Inferior parietal cortex (tissue), 1 donor: ENCODE data around the gene WDFY4.

Experiments used
- DNase-seq: peaks from one replicate; pipeline ENCODE4 v3.0.0-alpha.2; 2016; ENCODE audit errors: extremely low spot score

Gene WDFY4

DNA sequence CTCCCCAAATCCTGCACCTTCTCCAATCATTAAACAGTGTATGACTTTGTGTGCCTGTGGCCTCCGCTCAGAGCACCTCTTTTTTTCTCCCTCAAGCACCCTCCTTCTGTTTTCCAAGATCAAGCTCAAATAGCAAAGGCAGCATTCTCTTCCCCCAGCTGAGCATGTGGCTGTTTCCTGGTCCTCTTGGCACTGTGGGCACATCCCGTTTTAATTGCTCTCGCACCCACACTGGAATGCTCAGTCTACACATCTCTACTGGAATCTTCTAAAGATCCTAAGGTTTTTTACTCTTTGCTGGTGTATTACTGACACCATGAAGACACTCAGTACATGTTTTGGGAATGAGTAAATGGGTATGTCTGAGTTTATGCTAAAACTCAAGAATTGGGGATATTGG is 107.4 kb downstream of the WDFY4 start:
- peak; percentile 20 for DNase-seq

DNA sequence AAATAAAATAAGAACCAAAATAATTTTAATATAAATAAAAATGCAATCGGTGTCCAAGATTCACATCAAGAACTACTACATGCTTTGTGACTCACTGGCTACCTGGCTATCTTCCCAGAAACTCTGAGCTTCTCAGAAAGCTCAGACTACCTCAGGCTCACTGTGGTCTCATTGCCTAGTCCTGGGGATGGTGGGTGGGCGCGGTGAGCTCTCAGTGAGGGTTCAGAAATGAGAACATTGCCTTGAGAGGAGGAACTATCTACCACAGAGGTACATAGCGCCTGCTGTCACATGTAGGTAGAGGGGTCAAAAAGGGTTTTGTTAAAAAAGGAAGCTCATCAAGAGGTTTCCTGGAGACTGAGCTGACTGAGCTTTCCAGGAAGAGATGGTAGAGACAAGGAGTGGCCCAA is 108.0 kb downstream of the WDFY4 start:
- peak; percentile 27 for DNase-seq

DNA sequence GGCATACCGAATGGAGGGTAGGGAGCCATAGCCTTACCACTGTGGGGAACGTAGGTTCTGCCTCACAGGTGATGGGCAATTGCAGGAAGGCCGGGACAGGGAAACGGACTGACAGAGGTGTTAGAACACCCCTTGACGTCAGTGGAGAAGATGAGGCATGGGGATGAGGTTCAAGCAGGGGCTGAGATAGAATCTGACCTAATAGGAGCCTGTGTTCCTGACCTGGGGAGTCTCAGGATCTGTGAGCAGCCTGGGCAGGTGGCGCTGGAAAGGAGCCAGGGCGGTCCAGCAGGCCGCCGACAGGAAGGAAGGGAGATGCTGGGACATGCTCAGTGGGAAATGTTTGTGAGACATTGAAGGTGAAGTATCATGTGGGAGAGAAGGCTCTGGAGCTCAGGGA is 109.4 kb downstream of the WDFY4 start:
- DNase-seq: no peak

DNA sequence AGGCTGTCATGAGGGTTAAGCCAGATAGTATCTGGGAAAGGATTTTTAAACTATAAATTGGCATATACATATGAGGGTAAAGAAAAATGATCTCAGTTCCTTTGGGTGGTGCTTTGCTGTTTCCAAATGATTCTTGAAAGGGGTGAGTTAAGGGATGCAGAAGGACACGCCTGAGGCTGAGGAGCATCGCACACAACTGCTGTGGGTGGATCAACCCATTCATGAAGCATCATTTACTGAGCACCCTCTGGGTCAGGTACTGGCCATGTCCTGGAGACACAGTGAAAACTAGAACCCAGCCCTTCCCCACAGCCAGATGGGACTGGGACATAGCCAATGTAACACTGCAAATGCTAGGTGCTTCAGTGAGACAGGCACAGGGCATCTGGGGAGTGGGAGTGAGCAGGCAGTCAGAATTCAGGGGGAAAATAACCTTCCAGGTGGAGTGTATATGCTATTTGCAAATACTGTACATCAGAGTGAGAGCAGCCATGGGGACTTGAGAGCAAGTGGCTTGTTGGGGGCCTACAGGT is 112.1 kb downstream of the WDFY4 start:
- DNase-seq: no peak

DNA sequence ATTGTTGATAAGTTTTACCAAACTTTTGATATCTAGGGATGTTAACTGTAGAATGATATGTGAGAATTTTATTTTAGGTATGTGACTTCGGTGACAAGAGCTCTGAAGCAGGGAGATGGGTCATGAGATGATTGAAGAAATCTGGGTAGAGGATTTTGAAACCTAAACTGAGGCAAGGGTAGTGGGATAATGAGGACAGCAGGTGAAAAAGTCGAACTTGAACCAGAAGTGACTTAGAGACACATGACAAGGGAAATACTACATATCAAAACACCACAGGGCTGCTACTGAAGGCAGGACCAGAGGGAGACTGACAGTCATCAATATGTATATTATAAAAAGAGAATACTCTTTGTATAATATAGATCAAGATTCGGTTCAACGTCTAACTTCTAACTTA is 113.2 kb downstream of the WDFY4 start:
- no peak for DNase-seq

DNA sequence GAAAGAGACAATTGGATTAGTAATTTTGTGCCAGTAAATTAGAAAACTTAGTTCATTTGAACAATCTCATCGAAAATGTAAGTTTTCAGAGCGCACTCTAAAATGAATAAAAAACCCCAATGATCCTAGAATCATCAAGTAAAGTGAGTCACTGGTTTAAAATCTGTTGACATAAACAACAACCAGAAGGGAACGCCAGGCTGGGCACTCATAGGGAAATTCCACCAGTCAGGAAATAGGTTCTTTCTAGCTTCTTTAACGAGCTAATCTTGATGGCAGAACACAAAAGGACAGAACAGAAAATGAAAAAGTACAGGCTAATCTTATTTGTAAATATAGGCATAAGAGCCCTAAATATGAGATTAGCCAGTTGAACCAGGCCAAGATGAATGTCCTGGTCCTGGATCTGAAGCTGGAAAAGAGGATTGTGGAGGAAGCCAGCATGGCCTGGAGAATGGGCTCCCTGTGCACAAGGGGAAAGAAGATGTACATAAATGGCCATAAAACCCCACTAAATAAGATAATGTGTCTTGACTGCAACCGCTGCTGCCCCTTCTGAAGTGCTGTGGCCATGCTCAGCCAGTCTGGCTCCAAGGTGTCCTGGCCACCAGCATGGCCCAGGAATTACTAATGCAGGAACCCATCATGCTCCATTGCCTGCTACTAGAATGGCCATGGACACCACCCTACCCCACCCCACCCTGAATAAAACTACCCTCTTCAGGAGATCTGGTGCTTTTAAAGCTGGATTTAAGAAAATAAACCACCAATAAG is 114.0 kb downstream of the WDFY4 start:
- no peak for DNase-seq

DNA sequence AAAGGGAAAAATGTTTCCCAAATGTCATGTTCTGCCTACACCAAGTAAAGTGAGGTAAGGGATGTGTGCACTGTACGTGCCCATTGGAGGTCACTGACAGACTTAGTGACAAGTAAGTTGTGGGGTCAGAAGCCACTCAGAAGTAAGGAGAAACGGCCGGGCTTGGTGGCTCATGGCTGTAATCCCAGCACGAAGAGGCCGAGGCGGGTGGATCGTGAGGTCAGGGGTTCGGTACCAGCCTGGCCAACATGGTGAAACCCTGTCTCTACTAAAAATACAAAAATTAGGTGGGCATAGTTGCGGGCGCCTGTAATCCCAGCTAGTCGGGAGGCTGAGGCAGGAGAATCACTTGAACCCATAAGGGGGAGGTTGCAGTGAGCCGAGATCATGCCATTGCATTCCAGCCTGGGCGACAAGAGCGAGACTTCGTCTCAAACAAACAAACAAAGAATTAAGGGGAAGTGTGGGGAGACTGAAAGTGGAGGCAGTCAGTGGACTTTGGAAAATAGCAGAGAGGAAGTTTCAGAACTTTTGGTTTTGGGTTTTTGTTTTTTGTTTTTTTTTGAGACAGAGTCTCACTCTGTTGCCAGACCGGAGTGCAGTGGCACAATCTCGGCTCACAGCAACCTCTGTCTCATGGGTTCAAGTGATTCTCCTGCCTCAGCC is 114.8 kb downstream of the WDFY4 start:
- DNase-seq: no peak

DNA sequence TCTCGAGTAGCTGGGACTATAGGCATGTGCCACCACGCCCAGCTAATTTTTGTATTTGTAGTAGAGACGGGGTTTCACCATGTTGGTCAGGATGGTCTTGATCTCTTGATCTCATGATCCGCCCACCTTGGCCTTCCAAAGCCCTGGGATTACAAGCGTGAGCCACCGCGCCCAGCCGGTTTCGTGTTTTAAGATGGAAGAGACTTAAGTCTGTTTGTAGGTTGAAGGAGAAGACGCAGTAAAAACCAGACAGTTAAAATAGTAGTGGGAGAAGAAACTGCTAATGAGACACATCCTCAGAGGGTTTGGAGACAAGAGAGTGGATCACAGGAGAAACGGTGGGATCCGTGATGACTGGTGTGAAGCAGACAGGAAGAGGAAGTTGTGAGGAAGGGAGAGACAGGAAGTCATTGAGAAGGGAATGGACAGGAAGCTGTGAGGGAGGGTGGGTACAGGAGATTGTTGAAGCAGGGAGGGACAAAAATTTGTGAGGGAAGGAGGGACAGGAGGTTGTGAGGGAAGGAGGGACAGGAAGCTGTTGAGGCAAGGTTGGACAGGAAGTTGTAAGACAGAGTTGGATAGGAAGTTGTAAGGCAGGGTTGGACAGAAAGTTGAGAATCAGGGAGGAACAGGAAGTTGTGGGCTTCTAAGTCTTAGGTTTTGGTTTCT is 115.5 kb downstream of the WDFY4 start:
- no peak for DNase-seq

DNA sequence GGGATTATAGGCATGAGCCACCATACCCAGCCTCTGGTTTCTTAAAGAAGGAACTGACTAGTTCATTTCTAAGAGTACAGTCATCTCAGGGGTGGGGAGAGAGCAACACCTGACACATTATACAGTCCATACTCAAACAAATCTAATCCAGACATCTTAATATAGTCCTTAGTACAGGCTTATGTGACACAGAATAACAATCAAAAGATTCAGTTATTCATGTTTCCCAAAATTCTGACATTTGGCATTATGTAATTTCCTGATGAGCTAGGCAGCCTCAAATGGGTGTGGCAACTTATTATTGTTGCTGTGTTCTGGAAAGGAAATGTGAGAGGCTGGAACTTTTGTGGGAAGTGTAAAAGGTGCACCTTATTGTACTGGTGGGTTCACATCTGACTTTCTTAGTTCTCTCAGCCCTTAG is 116.3 kb downstream of the WDFY4 start:
- no peak for DNase-seq

DNA sequence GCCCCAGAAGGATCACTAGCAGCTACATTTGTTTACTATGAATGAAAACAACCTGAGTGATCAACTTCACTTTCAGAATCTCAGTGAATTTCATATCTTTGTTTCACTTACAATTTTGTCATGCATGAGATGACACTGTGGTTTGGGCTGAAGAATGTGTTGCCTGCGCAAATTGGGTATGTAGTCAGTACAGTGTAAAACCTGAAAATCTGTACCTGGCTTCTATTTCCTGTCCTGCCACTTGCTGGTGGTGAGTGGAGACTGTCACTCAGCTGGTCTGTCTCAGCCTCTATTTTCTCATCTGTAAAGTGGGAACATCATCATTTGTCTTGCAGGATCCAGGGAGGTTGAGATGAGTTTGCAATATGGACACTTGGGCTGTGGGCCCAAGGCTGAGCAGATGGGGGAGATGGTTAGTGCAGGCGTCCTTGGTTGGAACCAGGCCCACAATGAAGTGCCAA is 118.0 kb downstream of the WDFY4 start:
- DNase-seq: no peak

DNA sequence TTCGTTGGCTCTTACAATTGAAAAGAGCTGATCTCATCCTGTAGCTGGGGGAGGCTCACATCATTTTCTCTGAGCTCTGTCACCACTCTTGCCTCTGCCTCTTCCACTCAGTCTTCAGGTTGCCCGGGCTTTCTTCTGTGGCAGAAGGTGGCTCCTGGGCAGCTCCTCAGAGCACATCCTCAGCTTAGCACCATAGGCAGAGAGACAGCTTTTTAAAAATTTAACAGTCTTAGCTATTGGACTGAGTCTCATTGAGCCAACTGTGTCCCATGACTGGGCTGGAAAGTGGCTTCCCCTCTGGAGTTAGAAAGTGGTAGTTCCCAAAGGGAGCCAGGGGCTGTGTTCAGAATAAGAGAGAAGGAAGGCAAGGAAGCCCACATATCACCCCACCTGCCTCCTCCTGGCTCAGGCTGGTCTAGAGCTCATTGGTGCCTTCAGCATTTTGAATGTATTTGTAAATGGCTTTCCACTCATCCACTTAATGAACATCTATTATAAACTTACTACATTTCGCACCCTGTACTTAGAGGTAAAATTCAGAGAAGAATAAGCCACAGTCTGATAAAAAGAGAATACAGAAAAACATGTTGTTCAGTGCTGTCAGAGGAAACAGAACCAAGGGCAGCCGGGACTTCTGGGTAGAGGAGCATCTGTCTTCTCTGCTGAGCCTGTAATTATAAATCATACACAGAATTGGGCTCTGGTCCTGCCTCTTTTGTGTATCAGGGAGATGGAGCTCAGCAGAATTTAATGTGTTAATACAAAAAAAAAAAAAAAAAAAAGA is 119.3 kb downstream of the WDFY4 start:
- no peak for DNase-seq

DNA sequence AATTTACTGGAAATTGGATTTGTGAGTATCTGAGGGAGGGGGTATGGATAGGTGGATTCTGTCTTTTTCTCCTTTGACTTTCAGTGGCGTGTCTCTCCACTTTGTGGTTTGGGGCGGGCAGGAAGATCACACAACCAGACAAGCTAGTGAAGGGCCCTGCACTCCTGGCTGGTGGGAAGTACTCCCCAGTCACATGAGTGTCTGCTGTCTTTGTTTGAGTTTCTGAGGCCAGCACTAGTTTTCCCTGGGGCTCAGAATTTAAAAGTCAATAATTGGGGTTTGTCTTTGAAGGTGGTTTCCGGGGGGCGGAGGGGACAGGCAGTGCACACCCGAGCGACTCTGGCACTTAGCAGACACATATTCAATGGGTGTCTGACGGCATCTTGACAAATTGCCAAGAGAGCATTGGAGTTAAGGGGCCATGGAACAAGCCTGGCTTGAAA is 120.1 kb downstream of the WDFY4 start:
- no peak for DNase-seq

DNA sequence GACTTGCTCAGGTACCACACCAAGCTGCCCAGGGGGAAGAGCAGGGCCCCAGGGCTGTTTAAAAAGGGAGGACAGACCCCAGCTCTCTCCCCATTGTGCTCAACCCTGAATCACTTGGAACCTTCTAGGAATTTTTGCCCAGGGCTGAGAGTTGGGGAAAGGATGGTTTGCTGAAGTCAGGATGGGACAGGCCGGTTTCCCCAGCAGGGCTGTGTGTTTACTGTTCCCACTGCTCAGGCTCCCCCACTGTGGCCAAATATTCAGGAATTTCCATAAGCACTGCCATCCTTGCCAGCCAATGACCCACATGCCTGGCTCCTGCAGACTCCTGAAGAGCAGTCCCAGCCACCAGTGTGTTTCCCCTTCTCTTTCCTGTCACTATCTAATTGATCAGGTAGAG is 120.7 kb downstream of the WDFY4 start:
- DNase-seq: no peak

DNA sequence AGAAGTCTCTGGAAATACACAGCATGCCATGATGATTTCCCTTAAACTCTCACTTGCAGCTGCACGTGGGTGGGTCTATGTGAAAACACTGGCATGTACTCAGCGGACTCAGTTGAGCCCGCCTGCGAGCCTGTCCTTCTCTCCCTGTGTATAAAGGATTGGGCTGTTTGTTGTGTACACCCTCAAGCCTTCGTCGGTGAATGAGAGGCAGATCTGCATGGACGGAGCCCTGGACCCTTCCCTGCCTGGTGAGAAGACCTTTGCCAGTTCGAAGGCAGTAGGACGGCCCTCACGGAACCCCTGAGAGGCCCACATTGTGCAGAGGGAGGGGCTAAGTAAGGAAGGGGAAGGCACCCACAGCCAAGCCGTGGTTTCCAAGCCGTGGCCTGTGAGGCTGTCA is 121.2 kb downstream of the WDFY4 start:
- peak; percentile 27 for DNase-seq

DNA sequence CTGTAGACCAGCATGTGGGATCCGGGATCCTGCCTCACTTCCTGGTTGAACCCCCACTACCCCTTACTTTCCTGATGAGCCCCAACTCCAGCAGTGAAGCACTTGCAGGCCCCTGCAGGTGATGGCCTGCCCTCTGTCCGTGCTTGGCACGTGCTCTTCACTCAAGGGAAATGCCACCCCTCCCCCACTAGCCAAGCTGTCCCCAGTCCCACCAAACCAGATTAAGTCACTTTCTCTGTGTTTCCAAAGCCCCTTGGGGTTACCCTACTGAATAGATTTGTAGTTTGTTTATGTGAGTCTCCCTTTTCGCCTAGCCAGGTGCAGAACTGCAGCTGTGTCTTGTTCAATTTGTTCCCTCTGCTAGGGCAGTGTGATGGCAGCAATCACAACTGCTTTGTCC is 121.7 kb downstream of the WDFY4 start:
- DNase-seq: no peak

DNA sequence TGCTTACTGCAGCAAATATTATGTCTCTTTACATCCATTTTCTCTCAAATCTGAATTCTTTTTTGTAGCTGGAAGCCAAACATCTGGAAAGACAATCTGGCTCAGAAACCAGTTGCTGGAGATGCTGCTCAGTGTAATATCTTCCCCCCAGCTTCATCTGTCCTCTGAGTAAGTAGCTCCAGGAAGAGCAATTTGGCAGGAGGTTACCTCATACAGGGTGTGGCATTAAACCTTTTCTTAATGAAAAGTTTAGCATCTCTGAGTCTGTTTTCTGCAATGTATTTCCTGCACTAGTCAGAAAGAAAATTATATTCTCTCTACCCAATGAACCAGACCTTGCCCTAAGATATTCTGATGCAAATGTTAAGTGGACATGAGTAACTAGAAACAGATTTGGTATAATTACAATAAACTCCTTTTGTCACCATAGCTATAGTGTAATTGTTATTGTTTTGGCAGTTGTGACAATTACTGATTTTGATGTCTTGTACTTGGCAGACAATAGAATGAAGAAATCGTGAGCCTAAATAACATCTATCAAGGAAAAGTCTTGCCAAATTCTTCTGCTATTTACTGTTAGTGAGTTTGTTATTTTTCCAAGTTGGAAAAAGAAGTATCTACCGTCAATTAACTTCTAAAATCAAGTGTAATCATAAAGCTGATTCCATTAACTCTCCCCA is 123.3 kb downstream of the WDFY4 start:
- DNase-seq: no peak

DNA sequence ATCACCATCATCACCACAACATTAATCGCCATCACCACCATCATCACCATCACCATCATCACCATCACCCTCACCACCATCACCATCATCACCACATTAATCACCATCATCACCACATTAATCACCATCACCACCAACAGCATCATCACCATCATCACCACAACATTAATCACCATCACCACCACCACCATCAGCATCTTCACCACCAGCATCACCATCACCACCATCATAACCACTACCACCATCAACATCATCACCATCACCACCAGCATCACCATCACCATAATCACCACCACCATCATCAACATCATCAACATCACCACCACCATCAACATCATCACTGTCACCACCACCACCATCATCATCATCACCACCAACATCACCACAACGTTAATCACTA is 124.6 kb downstream of the WDFY4 start:
- DNase-seq: no peak

DNA sequence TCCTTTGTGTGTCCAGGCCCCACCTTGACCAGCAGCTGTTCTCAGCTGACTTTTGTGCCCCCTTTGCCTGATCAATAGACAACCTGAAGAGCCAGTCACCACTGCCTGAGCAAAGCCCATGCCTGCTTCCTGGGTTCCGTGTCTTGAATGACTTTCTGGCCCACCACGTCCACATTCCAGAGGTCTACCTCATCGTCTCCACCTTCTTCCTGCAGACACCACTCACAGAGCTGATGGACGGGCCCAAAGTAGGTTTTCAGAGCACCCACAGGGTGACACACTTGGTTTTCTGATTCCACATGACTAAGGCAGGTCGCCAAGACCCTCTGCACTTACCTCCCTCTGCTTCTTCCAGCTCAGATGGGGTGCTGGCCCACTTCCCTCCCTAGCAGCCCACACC is 126.8 kb downstream of the WDFY4 start:
- no peak for DNase-seq

DNA sequence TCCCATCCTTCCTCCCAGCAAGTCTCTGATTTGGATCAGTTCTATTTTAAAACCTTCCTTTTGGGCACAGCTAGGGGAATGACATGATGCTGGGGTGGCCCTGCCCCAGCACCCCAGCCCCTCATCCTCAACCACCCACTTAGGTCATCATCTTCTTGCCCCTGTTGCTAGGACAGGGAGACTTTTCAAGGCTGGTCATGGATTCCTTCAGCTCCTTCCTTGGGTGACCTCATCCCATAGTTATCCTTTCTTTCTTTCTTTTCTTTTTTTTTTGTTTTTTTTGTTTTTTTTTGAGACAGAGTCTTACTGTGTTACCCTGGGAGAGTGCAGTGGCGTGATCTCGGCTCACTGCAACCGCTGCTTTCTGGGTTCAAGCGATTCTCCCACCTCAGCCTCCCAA is 127.2 kb downstream of the WDFY4 start:
- DNase-seq: no peak

DNA sequence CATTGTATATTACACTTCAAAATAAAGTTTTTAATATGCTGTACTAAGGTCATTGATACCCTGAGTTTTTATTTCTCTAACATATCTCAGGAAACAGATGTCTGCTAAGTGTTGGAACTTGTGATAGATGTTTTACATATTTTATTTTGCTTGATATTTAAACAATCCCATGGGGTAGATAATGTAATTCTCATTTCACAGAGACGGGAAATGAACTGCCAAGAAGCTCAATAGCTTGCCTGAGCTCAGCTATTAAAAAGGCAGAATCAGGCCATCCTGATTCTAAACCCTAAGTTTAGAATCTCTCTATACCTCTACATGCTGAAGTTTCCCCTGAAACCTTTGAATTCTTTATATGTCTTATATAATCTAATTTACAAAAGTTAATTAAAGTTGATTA is 128.6 kb downstream of the WDFY4 start:
- DNase-seq: no peak

DNA sequence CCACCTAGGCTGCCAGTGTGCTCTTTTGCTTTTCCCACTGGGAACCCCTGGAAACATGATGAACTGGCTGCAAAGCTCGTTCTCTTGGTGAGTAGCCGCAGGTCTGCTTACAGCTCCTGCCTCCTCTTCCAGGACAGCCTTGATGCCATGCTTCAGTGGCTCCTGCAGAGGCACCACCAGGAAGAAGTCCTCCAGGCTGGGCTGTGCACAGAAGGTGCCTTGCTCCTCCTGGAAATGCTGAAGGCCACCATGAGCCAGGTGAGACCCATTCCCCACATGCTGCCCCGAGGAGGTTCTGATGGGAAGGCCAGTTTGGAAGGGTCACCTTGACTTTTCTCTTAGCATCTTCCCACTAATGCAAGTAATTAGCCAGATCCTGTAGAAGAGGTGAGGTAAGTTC is 129.2 kb downstream of the WDFY4 start:
- DNase-seq: no peak
